Panc1 (cell line): ENCODE measurements around the gene GLT8D2. TPM values are rescaled to one million over a fixed set of nuclear protein-coding genes. Genes with fewer than 3 reads are reported as not detected.

Source experiments
- ATAC-seq: fragments of 200-7000 bp; cut with Tn5 transposase; 2 replicates; pipeline ENCODE4 v1.9.1; 2020; ENCODE audit warnings: mild to moderate bottlenecking, moderate library complexity
- BruUV-seq: library from RNA; stranded (reverse); fragments of 400-500 nt; replicated peaks from 2 replicates; lab custom pipeline; 2021; lab: Mats Ljungman, UMichigan
- CTCF ChIA-PET: fragments of 300-600 bp; sonication (Branson Sonifier 250); formaldehyde crosslinking; loops from one replicate; lab custom pipeline; 2022; ENCODE audit warnings: antibody characterized with exemption; lab: Charles Lee
- POLR2A ChIA-PET: fragments of 300-600 bp; sonication (Branson Sonifier 250); formaldehyde crosslinking; loops from one replicate; lab custom pipeline; 2022; ENCODE audit warnings: antibody characterized with exemption; lab: Charles Lee
- DNase-seq: peaks from one replicate; pipeline ENCODE4 v3.0.0-alpha.2; 2010; ENCODE audit warnings: low read depth, low spot score
- H3K27ac ChIP-seq: 2 replicates; pipeline ENCODE4 v1.5.1; 2011; ENCODE audit warnings: mild to moderate bottlenecking, low read length, inconsistent platforms
- H3K27me3 ChIP-seq: fragments of 200-500 bp; sonication (Bioruptor generic); 2 replicates; pipeline ENCODE4 v1.6.0; 2014; ENCODE audit warnings: low read length, inconsistent platforms; ENCODE audit not compliant: control insufficient read depth, insufficient read depth
- H3K36me3 ChIP-seq: fragments of 200-500 bp; sonication (Bioruptor generic); 2 replicates; pipeline ENCODE4 v1.5.1; 2014; ENCODE audit warnings: inconsistent platforms, mild to moderate bottlenecking, low read length, moderate library complexity; ENCODE audit not compliant: control insufficient read depth, insufficient read depth
- H3K4me1 ChIP-seq: 2 replicates; pipeline ENCODE4 v1.5.1; 2011; ENCODE audit warnings: inconsistent platforms, mild to moderate bottlenecking, low read length, moderate library complexity; ENCODE audit not compliant: control insufficient read depth, insufficient read depth
- H3K4me3 ChIP-seq, 2 experiments: 2 replicates each; pipeline ENCODE4 v1.5.1; 2011 to 2012; ENCODE audit warnings: low read depth in 2 of 2, low read length in 2 of 2, mild to moderate bottlenecking in 2 of 2, inconsistent platforms in 1 of 2, moderate library complexity in 1 of 2
- H3K9me3 ChIP-seq: fragments of 200-500 bp; sonication (Bioruptor generic); 2 replicates; pipeline ENCODE4 v1.5.1; 2014; ENCODE audit warnings: low read depth, mild to moderate bottlenecking, inconsistent platforms, low read length, moderate library complexity; ENCODE audit not compliant: control insufficient read depth, insufficient read depth
- CTCF ChIP-seq: fragments of 450-650 bp; IDR thresholded peaks from 2 replicates; pipeline ENCODE4 v1.5.1; 2017; ENCODE audit warnings: mild to moderate bottlenecking
- POLR2AphosphoS5 ChIP-seq: IDR thresholded peaks from 2 replicates; pipeline ENCODE4 v1.6.1; 2012; ENCODE audit warnings: mild to moderate bottlenecking, low read depth, low read length, moderate library complexity
- REST ChIP-seq, 2 experiments: IDR thresholded peaks; 2 replicates each; pipeline ENCODE4 v1.6.1; 2011 to 2012; ENCODE audit warnings: low read depth in 2 of 2, control low read depth in 1 of 2, low read length in 1 of 2, mild to moderate bottlenecking in 1 of 2, moderate library complexity in 1 of 2; ENCODE audit not compliant: insufficient read depth in 1 of 2
- SIN3A ChIP-seq: IDR thresholded peaks from 2 replicates; pipeline ENCODE4 v1.6.1; 2012; ENCODE audit warnings: low read depth, mild to moderate bottlenecking, low read length, moderate library complexity, borderline replicate concordance; ENCODE audit not compliant: insufficient read depth
- TCF7L2 ChIP-seq: IDR thresholded peaks from 2 replicates; pipeline ENCODE4 v1.6.1; 2011; ENCODE audit warnings: mild to moderate bottlenecking, low read depth, low read length, inconsistent platforms
- in situ Hi-C: cut with HindIII; loops from 2 replicates; pipeline ENCODE4 v1.10.0; 2016; ENCODE audit warnings: low sequenced_read_pairs, low pct_unique_long_range_greater_than_20kb
- intact Hi-C: fragments of 100-400 bp; cut with micrococcal nuclease; formaldehyde crosslinking; loops from one replicate; pipeline ENCODE4 v1.10.0; 2022; ENCODE audit not compliant: unreplicated experiment
- total RNA-seq: library from RNA; stranded (reverse); gene quantifications from one replicate; pipeline ENCODE4 v1.2.1, GENCODE V29; 2021; ENCODE audit not compliant: unreplicated experiment

GLT8D2 gene
- total RNA-seq, 1 experiment from 2014 or later, result 0.54 TPM

- CTCF ChIA-PET, result interaction anchor here (0.6 kb wide), 1 partner anchor 119 kb away, joined by 3 read pairs; no protein-coding TSS in a partner anchor
- ATAC-seq, result peak; percentile 98
- intact Hi-C loops (no loop called here), in situ Hi-C loops (no loop called here)
- BruUV-seq, result no TSS peak
- peak within 1 kb of the TSS; percentile 99 for H3K27ac ChIP-seq
- peaks cover 21% of the 10 kb centered on the region for H3K4me1 ChIP-seq
- H3K9me3 ChIP-seq, result no peaks in the 10 kb centered on the region
- H3K4me3 ChIP-seq, result peak within 1 kb of the TSS; percentile 93 to 96
- peaks cover 7% of the 10 kb centered on the region for H3K36me3 ChIP-seq
- peak; percentile 82; the same call in 1 of the 2 replicates for TF ChIP-seq SIN3A
- no peak for TF ChIP-seq REST (IDR thresholded peaks at IDR 0.05; ENCODE audit: insufficient read depth in 1 of 2, low read depth in 2 of 2, low read length in 1 of 2)
- no peak for TF ChIP-seq CTCF
- TF ChIP-seq POLR2AphosphoS5, result peak; percentile 97
- TF ChIP-seq TCF7L2, result 0 out of 2 replicates have a peak, but pooled peaks have one; percentile 49
- no peaks in the 10 kb centered on the region for H3K27me3 ChIP-seq
- POLR2A ChIA-PET, result interaction anchor here (1.1 to 1.2 kb wide), 2 partner anchors 9 to 36 kb away, joined by 3 to 5 read pairs; a partner anchor contains a TSS
- DNase-seq, result peak; percentile 79
Measured at GRCh38 chr12:103965590-103966504, 84.1 kb downstream of the GLT8D2 start, which contains the start of gene TDG. TSS of gene TDG (plus strand) at chr12:103965872. CDS start at chr12:103966038, 166 bp downstream.

- ATAC-seq (no peak), DNase-seq (no peak)
- Histone ChIP-seq H3K9me3 (no peaks in the 10 kb centered on the region), H3K27ac (peak overlapping the region; percentile 99), H3K4me3 (peak overlapping the region; percentile 93 to 96), H3K4me1 (peaks cover 21% of the 10 kb centered on the region), H3K36me3 (peaks cover 7% of the 10 kb centered on the region), H3K27me3 (no peaks in the 10 kb centered on the region)
- in situ Hi-C loops (no loop called here), intact Hi-C loops (no loop called here)
- BruUV-seq, result TSS peak; percentile 99
- ChIA-PET CTCF (interaction anchor here (0.6 kb wide), 1 partner anchor 120 kb away, joined by 3 read pairs; no protein-coding TSS in a partner anchor), POLR2A (interaction anchor here (1.1 to 1.2 kb wide), 2 partner anchors 8 to 36 kb away, joined by 3 to 5 read pairs; a partner anchor contains a TSS)
- TF ChIP-seq REST (IDR thresholded peaks at IDR 0.05; ENCODE audit: insufficient read depth in 1 of 2, low read depth in 2 of 2, low read length in 1 of 2) (no peak), SIN3A (no peak)
Measured at GRCh38 chr12:103965255-103965589, 84.8 kb downstream of the GLT8D2 start.
